Eye (tissue), 1 donor: ENCODE data around the gene TXNDC5.

ENCODE experiments used
- DNase-seq: peaks from one replicate; pipeline ENCODE4 v3.0.0-alpha.2; 2015

Gene TXNDC5

DNA sequence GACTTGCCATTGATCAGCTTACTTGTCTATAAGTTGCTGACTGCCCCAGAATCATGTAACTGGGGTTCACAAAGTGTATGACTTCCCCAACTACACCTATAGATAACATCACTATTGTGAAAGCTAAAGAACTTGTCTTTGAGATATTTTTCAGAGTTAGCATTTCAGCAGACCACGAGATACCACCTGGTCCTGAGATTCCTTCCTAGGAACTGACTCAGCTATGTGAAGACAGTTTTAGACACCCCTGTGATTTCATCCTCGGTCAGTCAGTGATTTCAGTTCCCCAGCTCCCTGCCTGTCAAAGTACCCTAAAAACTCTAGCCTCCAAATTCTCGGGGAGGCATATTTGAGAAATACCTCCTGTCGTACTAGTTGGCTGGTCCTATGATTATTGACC, 62.4 kb downstream of the TXNDC5 start:
- DNase-seq, result no peak

DNA sequence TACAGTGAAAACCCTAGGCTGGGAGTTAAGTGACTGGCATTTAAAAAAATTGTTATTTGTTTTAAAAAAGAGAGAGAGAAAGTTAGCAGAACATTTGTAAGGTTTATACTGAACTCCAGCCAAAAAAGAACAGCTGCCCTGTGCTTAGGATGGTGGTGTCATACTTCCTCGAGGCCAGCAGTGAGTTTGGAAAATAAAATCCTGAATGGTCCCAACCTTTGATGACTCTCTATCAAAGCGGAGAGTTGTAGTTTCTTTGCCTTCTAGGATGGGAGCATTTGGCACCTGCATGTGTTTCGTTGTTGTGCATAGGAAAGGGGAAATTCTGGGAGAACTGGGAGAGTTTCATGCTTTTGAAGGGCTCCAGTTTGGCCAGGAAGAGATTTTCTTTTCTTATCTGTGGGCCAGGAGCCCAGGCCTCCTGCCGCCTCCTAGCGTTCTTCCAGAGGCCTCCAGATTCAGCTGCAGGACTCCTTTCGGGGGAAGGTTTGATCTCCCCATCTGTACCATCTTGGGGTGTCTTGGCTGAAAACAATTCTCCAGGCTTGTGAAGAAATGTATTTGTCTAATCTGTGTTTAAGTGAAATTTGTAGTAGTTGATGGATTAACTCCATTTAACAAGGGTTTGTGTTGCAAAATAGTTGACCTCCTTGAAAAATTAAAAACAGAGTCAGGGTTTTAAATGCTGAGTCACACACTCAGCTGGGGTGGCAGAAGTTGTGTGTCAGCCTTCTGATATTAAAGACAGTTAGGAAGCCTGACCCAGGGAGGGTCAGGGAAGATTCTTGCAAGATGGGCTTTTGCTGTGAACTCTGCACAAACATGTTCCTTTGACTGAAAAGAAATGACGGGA, 63.4 kb downstream of the TXNDC5 start:
- no peak for DNase-seq

DNA sequence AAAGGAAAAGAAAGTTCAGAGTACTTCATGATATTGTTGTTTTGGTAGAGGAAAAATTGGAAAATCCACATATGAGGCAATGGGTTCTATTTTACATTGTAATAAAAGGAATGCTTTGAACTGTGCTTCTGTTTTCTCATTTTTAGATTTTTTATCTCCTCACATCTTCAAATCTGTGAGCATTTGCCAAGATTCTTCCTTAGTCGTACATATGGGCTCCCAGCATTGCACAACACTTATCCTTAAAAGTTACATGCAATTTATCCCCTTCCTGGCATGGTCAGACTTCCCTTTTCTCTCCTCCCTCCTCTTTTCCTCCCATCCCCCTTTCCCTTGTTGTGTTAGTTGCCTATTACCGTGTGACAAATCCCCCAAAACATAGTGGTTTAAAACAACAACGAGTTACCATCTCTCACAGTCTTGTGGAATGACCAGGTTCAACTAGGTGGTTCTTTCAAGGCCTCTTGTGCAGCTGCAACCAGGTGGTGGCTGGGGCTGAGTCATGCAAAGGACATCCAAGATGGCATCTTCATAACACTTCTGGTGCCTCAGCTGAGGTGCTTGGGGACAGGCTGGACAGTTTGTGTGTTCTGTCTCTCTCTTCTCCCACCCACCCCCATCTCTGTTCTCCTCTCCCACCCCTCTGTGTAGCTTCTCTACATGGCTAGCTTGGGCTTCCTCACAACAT, 68.7 kb downstream of the TXNDC5 start:
- no peak for DNase-seq

DNA sequence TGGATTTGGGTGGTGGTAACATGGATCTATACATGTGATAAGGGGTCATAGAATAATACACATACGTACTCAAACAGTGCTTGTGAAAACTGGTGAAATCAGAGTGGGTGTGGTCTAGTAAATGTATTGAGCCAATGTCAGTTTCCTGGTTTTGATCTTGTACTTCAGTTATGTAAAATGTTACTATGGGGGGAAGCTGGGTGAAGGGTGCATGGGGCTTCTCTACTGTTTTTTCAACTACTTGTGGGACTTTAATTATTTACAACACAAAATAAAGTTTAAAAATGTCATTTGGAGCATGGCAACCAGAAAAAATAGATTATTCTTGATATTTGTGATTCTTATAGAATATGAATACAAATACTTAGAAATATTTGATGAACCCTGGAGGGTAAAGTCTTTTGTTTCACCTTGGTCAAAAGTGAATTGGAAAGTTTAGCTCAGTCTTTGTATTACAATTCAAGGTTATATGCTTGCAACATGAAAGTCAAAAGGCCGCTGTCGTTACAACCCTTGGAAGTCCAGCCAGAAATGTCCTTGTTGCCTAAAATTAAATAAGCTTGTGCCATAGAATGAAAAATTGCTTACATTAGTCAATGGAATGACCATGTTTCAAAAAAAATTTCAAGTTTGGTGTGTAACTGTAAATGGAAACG, 74.1 kb downstream of the TXNDC5 start:
- no peak for DNase-seq

DNA sequence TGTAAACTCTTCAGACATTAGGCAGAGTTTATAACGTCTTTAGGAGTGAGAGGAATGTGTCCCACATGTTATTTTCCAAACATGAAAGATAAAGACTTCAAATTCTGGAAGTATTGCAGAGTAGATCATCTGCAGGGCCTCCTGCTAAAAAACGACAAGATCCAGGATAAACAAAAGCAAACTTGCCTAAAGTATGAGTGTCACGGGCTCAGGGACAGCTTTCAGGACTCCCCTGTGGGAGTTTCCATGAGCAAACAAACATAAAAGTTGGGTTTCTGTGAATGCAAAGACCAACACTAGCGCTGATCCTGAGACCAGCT, 76.9 kb downstream of the TXNDC5 start:
- DNase-seq, result no peak

DNA sequence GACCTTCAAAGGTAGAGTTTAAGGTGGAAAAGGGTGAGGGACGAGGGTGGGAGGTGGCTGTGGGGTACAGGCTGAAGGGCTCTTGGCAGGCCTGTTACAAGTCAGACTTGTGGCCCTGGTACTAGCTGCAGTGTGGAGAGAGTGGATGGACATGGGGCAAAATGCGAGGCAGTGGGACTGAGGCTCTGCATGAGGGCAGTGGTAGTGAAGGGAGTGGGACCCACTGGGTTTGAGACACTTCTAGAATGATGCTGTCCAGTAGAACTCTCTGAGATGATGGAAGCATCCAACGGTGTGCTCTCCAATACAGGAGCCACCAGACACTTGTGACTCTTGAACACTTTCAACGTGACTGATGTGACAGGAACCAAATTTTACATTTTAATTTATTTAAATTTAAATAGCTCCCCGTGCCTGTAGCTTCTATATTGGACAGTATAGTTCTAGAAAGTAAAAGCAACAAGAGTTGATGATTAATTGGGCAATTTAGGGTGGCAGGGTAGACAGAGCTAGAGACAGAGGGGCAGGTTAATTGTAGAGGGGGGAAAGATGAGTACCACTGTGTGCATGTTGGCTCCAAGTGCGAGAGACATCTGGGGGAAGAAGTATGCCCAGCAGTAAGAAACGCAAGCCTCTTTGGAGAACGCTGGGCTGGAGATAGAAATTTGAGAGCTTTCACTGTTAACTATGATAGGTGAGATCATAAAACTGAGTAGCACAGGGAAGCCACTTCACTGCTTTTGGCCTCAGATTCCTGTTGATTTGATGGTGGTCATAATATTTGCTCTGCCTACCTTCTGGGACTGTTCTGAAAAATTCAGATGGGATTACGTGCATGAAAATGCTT, 77.5 kb downstream of the TXNDC5 start:
- DNase-seq, result no peak
